GM12891 (cell line): ENCODE data around the gene FIGN.

Source experiments
- DNase-seq: peaks from one replicate; pipeline ENCODE4 v3.0.0; 2011; ENCODE audit warnings: low spot score; ENCODE audit not compliant: insufficient read length
- FAIRE-seq: peaks from 2 replicates; lab custom pipeline; 2011; peaks lifted over from hg19 to GRCh38; lab: Jason Lieb, UNC
- PAX5 ChIP-seq: IDR thresholded peaks from 2 replicates; pipeline ENCODE4 v1.6.1; 2011; ENCODE audit warnings: low read length, moderate library complexity, mild to moderate bottlenecking; ENCODE audit not compliant: insufficient read depth, severe bottlenecking
- POLR2A ChIP-seq: IDR thresholded peaks from 2 replicates; pipeline ENCODE4 v1.6.1; 2011; ENCODE audit warnings: low read depth, low read length, control low read depth
- POLR2AphosphoS5 ChIP-seq: IDR thresholded peaks from 2 replicates; pipeline ENCODE4 v1.6.1; 2011; ENCODE audit warnings: low read depth, low read length, control low read depth
- POU2F2 ChIP-seq: IDR thresholded peaks from 2 replicates; pipeline ENCODE4 v1.6.1; 2011; ENCODE audit warnings: low read depth, mild to moderate bottlenecking, control low read depth, low read length, moderate library complexity
- SPI1 ChIP-seq: IDR thresholded peaks from 2 replicates; pipeline ENCODE4 v1.6.1; 2011; ENCODE audit warnings: low read depth, low read length, control low read depth
- TAF1 ChIP-seq: IDR thresholded peaks from 2 replicates; pipeline ENCODE4 v1.6.1; 2011; ENCODE audit warnings: low read depth, low read length, control low read depth

Gene FIGN

DNA sequence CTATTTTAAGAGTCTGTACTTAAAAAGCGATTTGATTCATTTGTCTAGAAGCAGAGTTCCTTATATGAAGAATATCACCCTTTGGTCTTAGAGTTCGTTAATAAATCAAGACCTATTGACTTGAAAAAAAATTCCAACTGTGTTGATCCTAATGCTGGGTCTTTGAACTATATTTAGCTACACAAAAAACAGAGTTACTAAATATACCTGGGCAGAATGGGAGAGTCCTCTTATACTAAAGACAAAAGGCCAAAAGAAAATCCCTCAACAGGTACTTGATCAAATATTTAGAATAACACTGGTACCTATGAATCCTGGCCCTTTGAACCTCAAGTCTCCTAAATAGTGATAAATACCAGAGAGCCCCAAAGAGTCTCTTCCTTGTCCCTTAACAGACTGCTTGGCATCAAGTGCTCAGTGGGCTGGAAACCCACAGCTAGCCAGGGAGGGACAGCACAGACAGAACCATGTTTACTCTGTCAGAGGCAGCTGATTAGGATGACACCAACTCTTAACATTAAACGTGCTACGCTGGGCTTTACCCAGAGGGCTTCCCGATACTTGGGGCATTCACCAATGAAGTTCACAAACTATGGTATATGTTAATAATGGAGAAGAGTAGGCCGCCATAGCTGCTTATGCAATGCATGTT lies 95.1 kb downstream of the FIGN start:
- no peak for TF ChIP-seq SPI1
- TF ChIP-seq POU2F2, result no peak
- no peak for TF ChIP-seq POLR2A
- no peak for TF ChIP-seq TAF1
- TF ChIP-seq POLR2AphosphoS5, result no peak
- TF ChIP-seq PAX5, result no peak
- FAIRE-seq, result no peak
- DNase-seq, result no peak

DNA sequence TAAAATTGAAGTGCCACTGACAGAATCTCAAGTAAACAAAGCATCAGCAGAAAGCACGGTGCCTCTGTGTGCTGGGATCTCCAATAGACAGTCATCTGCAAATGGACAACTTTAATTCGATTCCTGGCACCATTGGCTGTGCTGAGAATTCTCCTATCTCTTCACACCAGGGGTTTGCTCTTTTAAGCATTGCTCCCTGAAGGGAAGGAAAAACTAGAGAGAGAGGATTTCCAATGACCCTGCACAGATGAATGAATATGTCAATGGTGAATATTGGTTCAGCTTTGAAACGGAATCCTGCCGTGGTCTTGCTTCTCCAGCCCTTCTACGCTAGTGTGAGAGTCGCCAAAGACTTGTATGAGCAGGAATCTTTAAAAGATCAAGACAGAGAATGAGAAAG lies 97.9 kb downstream of the FIGN start:
- TF ChIP-seq POU2F2 (no peak), PAX5 (no peak), SPI1 (no peak), POLR2AphosphoS5 (no peak), POLR2A (no peak), TAF1 (no peak)
- DNase-seq (no peak), FAIRE-seq (no peak)

DNA sequence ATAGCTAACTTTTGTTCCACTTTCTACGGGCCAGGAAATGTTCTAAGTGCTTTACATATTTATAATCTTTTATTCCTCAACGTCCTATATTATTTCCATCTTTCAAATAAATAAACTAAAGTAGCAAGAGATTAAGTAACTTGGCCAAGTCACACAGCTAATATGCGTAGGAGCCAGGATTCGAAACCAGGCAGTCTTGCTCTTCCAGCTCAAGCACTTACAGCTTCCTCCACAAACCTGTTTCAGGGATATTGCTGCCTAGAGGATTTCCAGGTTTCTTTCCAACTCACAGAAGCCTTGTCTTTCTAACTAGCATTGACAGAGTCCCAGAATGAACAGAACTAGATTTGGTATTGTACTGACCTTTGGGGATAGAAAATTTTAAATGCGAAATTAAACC lies 102.5 kb downstream of the FIGN start:
- DNase-seq (no peak), FAIRE-seq (no peak)
- TF ChIP-seq PAX5 (no peak), POU2F2 (no peak), POLR2AphosphoS5 (no peak), TAF1 (no peak), SPI1 (no peak), POLR2A (no peak)

DNA sequence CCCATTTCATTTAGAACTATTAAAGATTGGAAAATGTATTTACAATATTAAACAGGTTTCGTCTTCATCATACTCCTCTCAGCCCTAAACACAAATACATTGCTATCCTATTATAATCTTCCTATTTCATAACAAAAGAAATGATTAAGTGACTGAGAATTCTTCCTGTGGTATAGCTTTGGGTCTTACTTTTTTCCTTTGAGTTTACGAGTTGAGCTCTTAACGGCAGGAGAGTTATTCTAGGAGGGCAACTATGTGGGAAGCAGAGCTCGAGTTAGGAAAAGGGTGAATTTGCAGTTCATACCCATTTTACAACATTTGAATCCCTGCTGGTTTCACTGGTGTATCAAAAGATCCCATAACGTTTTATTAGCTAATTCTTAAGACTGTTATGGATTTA lies 105.0 kb downstream of the FIGN start:
- TF ChIP-seq POLR2A (no peak), PAX5 (no peak), SPI1 (no peak), POLR2AphosphoS5 (no peak), TAF1 (no peak), POU2F2 (no peak)
- FAIRE-seq (no peak), DNase-seq (no peak)

GRCh38 chr2:163626639-163627109 lies 109.1 kb downstream of the FIGN start:
- no peak for DNase-seq
- no peak for TF ChIP-seq SPI1
- no peak for TF ChIP-seq POU2F2
- TF ChIP-seq POLR2AphosphoS5, result no peak
- no peak for TF ChIP-seq PAX5
- no peak for TF ChIP-seq TAF1
- no peak for TF ChIP-seq POLR2A
- no peak for FAIRE-seq

GRCh38 chr2:163626208-163626607 lies 109.6 kb downstream of the FIGN start:
- no peak for TF ChIP-seq PAX5
- FAIRE-seq (no peak), DNase-seq (no peak)

- FAIRE-seq, result no peak
- no peak for DNase-seq
- TF ChIP-seq PAX5 (no peak), POU2F2 (no peak), TAF1 (no peak), POLR2AphosphoS5 (no peak), POLR2A (no peak), SPI1 (no peak)
These were observed 110.2 kb downstream of the FIGN start for GRCh38 chr2:163625632-163626031.

DNA sequence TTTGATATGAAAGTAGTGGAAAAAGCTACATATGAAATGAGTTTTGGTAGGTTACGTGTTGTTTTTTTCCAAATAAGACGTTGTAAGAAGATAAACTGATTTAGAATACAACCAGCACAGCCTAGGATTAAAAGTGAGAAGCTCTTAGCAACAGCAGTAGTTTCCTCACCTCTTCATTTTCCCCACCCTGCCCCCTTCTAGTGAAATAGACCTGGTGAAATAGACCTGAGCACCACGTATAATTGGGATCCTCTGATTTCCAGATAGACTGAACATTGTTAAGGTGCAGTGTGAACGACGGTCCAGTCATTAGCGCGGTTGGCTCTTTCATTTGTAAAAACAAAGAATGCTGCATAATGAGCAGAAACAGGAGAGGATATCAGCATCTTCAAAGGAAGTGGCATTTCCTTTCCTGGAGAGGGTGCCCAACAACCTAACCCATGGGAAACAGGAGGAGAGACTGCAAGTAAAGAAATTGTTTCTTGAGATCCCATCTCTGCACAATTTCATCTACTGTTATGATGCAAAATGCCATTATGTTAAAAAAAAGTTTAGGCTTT lies 114.3 kb downstream of the FIGN start:
- TF ChIP-seq POLR2AphosphoS5, result no peak
- no peak for TF ChIP-seq TAF1
- no peak for TF ChIP-seq PAX5
- no peak for TF ChIP-seq SPI1
- no peak for TF ChIP-seq POLR2A
- no peak for TF ChIP-seq POU2F2
- DNase-seq, result no peak
- FAIRE-seq, result no peak

DNA sequence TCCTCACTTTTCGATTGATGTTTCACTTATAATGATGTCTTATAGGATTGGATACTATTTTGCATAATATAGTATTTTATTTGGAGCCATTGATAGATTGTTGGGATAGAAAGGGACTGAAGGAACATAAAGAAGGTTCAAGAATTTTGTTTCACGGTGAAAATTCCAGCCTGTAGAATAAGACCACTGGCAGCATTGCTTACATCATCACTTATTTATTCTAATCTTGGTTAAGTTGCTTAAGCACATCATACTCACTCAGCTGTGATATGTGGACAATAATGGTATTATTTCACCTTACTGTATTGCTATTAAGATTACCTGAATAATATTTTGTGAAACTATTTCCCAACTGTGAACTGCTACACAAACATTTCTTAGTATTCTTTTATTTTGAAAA lies 118.3 kb downstream of the FIGN start:
- FAIRE-seq, result no peak
- DNase-seq, result no peak
- TF ChIP-seq SPI1 (no peak), POLR2AphosphoS5 (no peak), POU2F2 (no peak), POLR2A (no peak), TAF1 (no peak), PAX5 (no peak)

GRCh38 chr2:163613266-163613731 lies 122.5 kb downstream of the FIGN start:
- FAIRE-seq (no peak), DNase-seq (no peak)
- TF ChIP-seq POLR2AphosphoS5 (no peak), POLR2A (no peak), TAF1 (no peak)

DNA sequence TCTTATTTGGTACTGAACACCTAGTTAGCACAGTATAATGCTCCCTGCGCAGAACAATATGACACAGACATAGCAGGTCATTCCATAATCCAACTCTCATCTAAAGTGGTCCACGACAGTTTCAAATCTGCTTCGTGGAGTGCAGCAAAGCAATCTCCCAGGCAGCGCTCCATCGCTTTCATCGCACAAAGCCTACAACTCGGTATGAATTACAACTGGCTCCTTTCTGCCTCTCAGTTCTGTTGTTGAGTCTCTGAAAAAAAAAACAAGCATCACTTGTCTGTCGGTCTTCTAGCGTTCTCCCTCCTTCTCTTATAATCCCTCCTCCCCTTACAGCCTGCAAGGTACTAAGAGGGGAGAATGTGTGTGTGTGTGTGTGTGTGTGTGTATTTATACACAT lies 123.5 kb downstream of the FIGN start:
- DNase-seq (no peak), FAIRE-seq (no peak)
- TF ChIP-seq TAF1 (no peak), PAX5 (no peak), POU2F2 (no peak), POLR2A (no peak), SPI1 (no peak), POLR2AphosphoS5 (no peak)
